Body of pancreas (tissue), 4 donors: ENCODE results near the gene CSNK1G1.

Experiments used
- POLR2A ChIP-seq, 3 donors: fragments of 450-650 bp; IDR thresholded peaks; one replicate each; pipeline ENCODE4 v1.6.1; 2016; ENCODE audit warnings: antibody characterized with exemption in 3 of 3, mild to moderate bottlenecking in 2 of 3
- TF ChIP-seq, protein P1 (sequence below), 7 experiments: fragments of 450-650 bp in 4 of 7; fragments of 200-600 bp in 3 of 7; sonication (generic) in 3 of 7; IDR thresholded peaks; one replicate each; pipeline ENCODE4 v1.5.1; 2016 to 2019; ENCODE audit warnings: antibody characterized with exemption in 7 of 7

GRCh38 chr15:64148581-64148980 lies 207.4 kb downstream of the CSNK1G1 start:
- TF ChIP-seq, protein P1, sequence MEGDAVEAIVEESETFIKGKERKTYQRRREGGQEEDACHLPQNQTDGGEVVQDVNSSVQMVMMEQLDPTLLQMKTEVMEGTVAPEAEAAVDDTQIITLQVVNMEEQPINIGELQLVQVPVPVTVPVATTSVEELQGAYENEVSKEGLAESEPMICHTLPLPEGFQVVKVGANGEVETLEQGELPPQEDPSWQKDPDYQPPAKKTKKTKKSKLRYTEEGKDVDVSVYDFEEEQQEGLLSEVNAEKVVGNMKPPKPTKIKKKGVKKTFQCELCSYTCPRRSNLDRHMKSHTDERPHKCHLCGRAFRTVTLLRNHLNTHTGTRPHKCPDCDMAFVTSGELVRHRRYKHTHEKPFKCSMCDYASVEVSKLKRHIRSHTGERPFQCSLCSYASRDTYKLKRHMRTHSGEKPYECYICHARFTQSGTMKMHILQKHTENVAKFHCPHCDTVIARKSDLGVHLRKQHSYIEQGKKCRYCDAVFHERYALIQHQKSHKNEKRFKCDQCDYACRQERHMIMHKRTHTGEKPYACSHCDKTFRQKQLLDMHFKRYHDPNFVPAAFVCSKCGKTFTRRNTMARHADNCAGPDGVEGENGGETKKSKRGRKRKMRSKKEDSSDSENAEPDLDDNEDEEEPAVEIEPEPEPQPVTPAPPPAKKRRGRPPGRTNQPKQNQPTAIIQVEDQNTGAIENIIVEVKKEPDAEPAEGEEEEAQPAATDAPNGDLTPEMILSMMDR (IDR thresholded peaks at IDR 0.05) = no peak
- no peak for TF ChIP-seq POLR2A (IDR thresholded peaks at IDR 0.05)
